ENCODE data around the gene ANKRD29. TPM values are rescaled to one million over a fixed set of nuclear protein-coding genes. Genes with fewer than 3 reads are reported as not detected.

The ANKRD29 gene
- total RNA-seq, 1 experiment from 2014 or later, result not detected

DNA sequence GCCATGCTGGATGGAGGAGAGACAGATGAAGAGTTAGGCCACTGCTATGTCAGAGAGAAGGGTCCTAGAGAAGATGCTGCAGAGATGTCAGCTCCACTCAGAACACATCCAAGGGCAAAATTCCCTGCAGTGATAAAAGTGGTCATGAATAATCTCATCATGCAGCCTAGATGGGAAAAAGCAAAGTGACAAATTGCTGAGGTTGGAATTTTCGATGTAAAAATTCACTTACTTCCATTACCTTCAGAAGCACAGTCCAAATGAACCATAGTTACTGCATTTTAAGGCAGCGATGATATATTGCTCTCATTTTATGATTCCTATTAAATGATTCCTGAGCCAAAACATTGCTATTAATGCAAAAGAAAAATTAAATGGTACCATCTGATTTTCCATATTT is 16.4 kb downstream of the ANKRD29 start:
- DNase-seq (ENCODE audit: low read depth), result no peak

DNA sequence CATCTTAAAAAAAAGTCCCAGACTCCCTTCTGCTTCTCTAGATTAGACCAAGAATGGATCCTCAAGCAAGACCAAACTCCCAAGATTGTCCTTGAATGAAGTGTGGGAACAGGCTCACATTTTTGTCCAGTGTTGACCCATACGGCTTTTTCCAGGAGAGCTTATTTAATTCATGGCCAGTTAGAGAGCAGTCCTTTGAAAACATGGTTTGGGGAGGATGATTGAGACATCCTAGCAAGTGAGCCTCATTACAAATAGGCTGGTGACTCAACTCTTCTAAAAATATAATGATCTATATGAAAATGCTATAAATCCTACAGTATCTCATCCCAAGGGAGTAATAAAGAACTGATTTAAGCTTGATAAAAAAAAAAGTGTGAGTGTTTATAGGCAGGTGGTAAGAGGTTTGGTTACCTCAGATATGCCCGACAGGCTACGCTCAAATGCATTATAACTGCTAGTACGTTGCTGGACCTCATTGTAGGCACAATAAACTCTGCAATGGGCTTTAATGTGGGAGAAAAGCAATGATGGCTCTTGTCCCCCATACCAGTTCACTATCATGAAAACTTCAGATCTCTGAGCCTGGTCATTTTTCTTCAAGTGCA is 17.0 kb downstream of the ANKRD29 start:
- no peak for DNase-seq (ENCODE audit: low read depth)

DNA sequence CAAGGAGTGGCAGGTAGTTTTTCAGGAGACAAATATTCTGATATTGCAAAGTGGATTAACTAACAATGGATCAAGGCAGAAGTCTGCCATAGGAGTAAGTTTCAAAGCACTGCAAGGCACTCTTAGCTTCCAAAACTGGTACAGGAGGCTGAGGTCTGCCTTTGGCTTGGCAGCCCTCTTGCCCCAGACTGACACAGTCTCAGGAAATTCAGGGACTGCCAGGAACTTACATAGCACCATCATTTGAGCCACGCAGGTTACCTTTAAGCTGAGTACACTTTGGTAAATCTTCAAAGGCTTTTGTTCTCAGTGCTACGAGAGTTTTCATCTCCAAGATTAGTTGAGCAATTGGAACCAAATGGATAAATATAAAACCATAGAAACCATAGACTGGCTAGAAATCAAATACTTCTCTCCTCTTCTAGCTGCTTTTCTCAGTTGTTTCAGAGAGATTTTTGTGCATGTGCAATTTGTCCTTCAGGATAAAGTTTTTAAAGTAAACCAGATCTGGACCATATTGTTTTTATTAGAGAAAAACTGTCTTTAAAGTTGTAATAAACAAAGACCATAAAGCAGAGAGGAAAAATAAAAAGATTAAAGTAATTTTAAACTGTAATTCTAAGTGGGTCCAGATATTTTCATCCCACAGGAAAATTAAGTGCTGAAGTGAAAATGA is 18.8 kb downstream of the ANKRD29 start:
- DNase-seq (ENCODE audit: low read depth), result no peak

DNA sequence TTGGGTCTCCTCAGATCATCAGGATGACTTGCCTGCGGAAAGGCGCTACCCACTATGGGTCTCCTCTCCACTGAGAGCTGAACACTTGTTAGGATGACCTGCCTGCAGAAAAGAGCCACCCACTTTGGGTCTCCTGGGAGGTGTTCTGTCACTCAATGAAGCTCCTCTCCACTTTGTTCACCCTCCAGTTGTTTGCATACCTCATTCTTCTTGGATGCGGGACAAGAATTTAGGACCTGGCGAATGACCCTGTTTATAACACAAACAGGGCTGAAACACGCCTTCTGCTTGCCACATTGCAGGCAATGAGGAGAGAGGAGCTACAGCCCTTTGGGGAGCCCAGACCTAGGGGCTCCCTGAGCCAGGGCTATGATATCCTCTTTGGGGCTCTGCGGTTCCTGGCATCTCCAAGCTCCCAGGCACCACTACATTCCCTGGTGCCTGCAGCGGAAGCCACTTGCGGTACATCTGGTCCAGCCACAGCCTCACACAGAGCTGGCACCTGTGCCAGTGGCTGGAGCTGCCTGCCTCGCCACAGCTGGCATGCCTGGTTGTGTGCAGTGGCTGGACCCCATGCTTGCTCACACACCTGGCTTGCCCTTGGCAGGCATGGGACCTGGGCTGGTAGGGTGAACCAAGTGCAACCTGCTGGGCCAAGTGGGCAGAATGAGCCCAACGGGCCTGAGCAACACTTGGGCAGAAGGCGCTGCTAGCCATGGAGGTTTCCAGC is 20.6 kb downstream of the ANKRD29 start:
- DNase-seq (ENCODE audit: low read depth), result no peak

DNA sequence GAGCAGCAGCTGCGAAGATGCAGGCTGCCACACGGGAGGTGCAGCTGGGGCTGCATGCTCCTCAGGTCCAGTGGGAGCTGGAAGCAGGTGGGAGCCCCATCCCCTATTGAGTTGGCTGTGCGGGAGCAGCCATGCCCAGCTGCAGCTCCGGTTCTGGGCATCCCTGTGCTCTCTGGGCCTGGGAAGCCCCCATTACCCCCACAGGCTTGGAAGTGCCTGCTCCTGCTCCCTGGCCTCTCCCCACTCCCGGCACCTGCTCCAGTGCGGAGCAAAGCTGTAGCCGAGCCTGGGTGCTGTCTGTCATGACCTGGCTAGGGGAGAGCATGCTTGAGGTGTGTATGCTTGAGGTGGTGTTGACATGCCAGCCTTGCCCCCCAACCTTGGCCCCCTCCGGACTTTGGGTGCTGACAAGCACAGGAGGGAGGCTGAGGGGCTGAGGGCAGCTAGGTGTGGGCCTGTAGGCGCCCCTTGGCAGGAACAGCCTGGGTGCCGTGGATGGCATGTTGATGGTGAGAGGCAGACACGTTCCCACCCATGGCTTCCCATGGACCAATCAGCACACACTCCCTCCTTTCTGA is 21.5 kb downstream of the ANKRD29 start:
- no peak for DNase-seq (ENCODE audit: low read depth)

DNA sequence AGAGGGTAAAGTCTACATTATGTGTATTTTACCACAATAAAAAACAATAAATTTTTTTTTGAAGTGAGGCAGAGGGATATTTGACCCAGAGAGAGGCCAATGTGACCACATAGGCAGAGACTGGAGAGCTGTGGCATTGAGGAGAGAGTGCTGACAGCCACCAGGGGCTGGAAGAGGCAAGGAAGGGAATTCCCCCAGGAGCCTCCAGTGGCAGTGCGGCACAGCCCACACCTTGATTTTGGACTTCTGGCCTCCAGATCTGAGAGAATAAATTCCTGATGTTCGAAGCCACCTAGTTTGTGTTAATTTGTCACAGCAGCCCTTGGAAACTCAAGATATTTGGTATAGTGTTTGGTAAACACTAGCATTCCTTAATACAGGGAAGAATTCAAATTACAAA is 22.7 kb downstream of the ANKRD29 start:
- DNase-seq (ENCODE audit: low read depth), result no peak

DNA sequence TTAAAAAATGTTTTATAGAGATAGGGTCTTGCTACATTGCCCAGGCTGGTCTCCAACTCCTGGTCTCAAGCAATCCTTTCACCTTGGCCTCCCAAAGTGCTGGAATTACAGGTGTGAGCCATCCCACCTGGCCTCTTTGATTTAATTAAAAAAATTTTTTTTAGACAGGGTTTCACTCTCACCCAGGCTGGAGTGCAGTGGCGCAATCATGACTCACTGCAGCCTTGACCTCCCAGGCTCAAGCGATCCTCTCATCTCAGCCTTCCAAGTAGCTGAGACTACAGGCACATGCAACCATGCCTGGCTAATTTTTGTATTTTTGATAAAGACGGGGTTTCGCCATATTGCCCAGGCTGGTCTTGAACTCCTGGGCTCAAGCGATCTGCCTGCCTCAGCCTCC is 26.3 kb downstream of the ANKRD29 start:
- peak; percentile 51 for DNase-seq (ENCODE audit: low read depth)

DNA sequence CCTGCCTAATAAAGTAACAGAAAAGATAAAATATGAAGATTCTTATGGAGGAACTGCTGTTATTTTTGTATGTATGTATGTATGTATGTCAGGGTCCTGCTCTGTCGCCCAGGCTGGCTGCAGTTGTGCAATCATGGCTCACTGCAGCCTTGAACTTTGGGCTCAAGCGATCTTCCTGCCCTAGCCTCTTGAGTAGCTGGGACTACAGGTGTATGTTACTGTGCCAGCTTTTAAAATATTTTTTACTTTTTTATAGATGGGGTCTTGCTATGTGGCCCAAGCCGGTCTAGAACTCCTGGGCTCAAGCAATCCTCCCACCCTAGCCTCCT is 26.7 kb downstream of the ANKRD29 start:
- DNase-seq (ENCODE audit: low read depth), result no peak

DNA sequence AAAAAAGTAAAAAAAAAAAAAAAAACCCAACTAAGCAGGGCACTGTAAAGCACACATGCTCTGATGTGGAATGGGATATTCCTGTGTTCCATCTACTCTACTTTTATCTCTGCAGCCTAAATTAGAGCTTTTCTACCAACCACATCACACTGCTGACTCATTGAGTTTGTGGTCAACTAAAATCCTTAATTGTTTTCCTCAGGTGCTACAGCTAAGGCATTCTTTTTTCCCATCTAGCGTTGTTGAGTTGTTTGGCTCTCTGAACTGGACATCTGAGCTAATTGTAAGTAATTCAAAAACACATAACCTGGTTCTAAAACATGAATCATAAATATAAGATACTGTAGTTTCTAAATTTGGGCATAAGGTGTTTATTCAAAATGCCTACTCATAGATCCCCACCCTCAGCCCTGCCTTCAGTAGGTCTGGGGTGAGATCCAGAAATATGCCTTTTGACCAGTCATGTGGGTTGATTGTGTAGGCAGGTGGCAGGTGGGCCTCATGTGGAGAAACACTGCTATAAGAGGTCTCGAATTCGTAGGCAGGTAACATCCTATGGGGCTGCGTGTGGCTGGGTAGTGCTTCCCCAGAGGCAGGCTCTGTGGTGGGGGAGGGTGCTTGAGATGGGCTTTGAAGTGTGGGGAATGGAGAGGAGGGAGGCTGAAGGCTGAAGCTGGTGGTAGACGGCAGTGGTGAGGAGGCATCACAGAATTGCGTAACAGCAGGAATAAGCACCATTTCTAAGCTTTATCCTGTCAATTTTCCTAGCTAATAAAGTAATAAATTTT is 27.2 kb downstream of the ANKRD29 start:
- peak; percentile 70 for DNase-seq (ENCODE audit: low read depth)

DNA sequence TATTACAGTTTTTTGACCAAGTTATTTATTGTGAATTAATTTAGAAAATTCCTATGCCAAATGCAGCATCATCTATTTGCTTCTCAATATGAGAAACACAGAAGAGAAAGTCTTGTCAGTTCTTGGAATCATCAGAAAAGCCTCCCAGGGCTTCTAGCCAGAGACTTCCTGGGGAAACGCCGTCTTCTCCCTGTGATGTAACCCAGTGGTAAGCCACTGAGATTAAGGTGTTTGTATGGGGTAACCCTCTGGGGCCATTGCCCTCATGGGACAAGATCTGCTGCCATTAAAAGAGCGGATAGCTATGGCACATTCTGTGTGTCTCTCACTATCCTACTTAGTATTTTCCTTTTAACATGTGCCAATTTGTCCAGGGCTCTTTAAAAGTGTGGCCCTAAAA is 28.0 kb downstream of the ANKRD29 start:
- DNase-seq (ENCODE audit: low read depth), result no peak

DNA sequence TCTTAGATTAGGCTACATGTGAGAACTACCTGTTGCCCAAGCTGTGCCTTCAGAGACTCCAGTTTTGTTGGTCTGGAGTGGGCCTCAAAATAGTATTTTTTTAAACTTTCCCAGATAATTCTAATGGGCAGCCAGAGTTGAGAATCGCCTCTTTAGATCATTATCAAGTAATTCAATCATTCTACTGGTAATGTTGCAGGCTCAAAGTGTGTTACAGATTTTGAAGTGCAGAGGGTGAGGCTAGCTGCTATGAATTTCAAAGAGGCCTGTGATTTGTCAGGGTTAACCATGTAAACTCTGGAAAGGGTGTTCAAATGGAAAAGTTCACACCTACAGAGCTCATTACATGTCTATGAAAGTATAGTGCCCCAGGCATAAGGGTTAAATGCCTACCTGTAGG is 30.1 kb downstream of the ANKRD29 start:
- no peak for DNase-seq (ENCODE audit: low read depth)

DNA sequence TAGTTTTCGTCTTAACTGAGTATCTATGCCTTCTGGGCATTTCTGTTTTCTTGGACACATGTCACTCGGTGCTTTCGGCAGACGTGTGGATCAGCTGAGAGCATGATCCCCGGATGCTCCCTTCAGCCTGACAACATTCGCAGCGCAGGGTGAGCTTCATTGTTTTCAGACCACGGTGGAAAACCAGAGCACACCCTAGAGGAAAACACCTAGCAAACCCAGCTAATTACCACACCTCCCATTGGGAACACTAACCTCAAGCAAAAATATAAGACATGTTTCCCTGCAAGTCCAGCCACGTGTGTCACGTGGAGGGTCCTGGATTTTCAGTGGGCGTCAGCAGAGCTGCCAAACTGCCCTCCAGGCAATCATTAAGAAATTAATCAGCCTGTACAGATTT is 31.0 kb downstream of the ANKRD29 start:
- DNase-seq (ENCODE audit: low read depth), result no peak

DNA sequence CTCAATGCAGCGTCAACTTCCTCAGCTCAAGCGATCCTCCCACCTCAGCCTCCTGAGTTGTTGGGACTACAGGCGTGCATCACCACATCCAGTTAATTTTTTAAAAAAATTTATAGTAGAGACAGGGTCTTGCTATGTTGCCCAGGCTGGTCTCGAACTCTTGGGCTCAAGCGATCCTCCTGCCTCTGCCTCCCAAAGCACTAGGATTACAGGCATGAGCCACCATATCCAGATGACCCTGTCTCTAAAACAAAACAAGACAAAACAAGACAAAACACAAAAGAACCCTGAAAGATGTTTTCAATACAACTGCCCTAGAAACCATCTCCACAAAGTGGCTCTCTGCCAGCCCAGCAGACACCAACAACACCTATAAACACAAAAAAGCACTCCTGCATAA is 31.4 kb downstream of the ANKRD29 start:
- DNase-seq (ENCODE audit: low read depth), result no peak

DNA sequence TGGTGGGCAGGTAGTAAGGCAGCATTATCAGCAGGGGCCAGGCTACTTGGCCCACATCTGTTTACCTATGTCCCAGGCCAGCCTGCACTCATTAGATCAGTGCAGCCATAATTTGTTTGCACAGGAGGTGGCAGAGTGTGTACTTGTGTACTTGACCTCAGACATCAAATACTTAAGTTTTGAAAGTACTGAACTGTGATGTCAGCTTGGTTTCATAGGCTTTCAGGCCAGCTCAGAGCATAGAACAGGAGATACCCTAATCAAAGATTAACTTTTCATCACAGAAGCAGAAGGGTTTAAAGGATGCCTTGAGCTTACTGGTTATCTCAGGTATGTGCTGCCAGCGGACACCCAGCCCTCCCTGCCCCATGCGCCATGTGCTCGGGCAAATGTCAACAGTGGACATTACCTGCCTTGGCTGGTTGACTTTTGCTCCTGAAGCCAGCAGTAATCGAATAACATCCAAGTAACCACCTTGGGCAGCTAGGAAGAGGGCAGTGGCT is 33.2 kb downstream of the ANKRD29 start:
- DNase-seq (ENCODE audit: low read depth), result no peak

DNA sequence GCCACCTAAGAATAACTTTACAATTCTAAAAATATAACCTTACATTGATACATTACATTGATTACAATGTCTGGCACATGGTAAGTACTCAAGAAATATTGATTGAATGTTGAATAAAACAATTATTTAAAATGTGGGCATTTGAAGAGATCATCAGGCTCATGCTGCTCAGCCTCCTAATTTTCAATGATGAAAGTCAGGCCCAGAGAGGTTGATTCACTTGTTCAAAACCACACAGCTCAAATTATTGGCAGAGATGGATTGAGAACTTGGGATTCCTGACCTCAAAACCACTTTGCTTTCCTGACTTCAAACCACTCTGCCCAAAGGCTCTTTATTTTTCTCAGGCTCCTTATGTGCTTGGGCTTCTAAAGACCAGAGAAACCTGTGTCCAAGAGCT is 34.7 kb downstream of the ANKRD29 start:
- DNase-seq (ENCODE audit: low read depth), result no peak

DNA sequence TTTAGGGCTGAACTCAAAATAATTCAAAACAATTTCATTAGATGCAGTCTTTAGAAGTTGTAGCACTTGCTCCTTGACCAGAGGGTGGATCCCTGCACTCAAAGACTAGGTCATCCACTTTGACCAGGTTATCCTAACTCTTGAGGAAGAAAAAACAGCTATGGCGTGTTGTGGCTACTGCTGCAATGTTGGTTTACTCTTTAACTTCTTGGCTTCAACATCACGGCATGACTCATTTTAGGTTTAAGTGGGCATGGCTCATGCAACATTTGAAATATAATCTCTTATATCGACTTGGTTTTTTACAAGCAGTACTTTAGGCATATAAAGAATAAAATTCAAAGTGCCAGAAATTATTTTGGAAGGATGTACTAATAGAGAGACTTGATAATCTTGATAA is 35.4 kb downstream of the ANKRD29 start:
- peak; percentile 89 for DNase-seq (ENCODE audit: low read depth)

DNA sequence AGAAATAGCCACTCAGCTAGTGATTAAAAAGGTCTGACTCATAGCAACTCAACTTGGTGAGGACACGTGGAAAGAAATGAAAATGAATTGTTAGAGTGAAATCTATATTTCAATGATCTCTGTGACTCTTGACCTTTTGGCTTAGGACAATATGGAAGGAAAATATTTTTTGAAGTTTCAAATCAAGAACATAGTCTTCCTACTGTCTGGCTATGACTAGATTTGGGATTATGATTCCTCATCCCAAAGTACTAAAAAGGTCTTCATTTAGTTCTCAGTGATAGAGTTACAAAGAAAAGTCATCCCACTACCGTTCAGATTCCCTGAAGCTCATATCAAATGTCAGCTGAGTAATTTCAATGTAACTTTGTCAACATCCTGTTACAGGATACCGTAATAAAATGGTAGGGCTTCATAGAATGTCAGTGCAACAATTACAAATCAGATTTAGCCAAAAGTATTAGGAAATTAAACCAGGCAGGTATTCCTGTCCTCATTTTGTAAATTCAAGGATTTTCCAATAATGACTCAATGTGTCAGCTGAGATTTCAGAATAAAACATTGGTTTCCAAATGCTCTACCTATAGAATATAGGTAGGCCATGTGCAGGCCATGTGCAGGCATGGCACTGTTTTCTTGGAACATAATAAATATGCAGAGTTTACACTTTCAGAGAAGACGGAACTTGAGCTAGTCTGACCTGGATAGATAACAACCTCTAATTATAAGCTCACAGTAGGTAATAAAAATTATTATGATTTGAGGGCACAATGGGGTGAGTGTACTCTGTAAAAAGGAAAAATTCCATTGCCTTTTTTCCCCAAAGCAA is 36.0 kb downstream of the ANKRD29 start:
- DNase-seq (ENCODE audit: low read depth), result peak; percentile 86

DNA sequence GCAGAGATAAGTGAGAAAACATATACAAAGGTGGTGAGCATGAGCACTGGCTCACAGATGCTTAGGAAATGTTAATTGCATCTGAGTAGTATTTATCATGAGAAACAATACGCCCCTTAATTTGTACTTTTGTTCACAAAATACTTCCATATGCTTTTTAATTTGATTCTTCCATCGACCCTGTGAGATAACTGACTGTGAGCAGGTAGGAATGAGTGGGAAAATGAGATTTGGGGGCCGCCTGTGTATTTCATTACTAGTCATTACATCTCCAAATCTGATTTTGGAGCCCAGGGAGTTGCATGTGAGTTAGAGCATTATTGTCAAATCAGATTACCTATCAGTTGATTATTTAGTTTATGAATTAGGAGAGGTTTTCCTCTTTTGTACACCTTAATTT is 39.7 kb downstream of the ANKRD29 start:
- no peak for DNase-seq (ENCODE audit: low read depth)

DNA sequence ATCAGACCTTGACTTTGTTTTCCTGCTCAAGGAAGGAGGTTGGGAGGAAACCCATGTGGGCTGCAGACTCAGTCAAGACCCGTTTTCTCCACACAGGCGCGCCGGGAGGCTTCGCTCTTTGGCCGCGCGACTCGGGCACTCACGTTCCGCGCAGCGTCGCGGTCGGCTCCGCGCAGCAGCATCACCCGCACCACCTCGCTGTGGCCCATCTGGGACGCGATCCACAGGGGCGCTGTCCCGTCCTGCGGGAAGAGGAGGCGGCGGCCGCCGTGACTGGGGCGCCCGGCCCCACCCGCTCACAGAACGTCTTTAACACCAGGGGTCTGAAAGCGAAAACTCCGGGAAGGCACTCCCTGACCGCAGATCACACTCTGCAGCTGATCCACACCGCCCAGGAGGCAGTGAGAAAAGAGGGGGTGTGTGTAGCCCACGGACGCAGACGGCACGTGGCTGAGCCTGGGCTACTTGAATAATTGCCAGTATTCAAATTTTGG is 43.3 kb downstream of the ANKRD29 start:
- no peak for DNase-seq (ENCODE audit: low read depth)

DNA sequence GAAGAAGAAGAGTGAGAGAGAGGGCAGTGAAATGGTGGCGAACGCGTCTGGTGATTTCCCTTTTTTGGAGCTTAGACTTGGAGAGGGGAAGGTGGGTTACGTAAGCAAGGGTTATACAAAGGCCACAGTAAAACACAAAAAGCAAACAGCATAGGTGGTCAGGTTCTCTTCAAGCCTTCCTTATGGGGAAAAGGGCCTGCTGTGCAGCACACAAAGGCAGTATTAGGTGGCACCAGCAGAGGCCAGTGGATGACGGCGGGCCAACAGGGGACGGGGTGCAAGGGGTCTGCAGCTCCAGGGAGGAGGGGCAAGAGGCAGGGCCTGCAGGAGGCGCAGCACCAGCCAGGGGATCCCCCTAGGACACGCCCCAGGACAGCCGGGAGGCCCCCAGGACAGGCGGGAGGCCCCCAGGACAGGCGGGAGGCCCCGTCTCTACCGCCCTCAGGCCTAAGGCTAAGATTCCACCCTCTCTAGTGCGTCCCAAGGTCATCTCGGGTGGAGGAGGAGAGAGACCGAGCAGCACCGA is 43.8 kb downstream of the ANKRD29 start:
- no peak for DNase-seq (ENCODE audit: low read depth)

All from HT1080 (cell line).